ENCODE data around the gene KAT5.
"Not testable (repeated sequence)": the region's sequence is repeated elsewhere in the genome, so short reads cannot be mapped to it uniquely, and the experiment has no call there.

KAT5 gene

DNA sequence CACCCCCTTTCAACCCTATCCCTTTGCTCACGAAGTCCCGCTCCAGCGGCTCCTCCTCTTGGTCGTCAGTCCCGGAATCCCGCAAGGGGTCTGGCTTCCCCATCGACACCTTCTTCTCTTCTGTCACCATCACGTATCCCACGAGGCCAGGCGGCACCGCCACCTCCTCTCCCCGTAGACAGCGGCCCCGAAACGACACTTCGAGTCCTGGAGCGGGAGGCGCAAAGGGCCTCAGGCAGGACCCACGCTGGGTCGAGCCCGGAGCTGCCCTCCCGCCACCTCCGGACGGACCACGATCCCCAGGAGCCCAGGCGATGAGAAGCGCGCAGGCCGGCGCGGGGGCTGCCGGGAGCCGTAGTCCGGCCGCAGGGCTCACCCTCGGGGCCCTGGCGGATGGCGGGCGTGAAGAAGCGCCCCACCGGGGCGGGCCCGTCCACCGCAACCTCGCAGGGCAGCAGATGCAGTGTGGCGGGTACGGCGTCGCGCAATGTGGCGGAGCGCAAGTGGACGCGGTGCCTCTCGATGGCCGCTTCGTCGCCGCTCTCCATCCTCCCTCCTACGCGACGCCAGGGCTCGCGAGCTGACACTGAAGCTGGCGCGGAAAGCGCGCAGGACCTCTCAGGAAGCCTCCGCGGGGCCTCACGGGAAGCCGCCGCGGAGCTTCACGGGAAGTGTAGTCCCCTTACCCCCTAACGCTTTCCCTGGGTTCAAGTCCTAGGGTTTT lies 8.3 kb downstream of the KAT5 start, which contains the start of gene RNASEH2C:
Gene RNASEH2C (minus strand): TSS at position 588 of the 724 bp plus-strand sequence. CDS start 40 bp downstream, at position 548.
- Histone ChIP-seq H3K9me3 (ENCODE audit: control insufficient read depth in 2 of 2, low read length in 2 of 2) (no peaks in the 10 kb centered on the region), H3K27ac (ENCODE audit: low read length) (peak within 1 kb of the TSS; percentile 66), H3K36me3 (ENCODE audit: control insufficient read depth in 2 of 2, insufficient read depth in 2 of 2, low read length in 2 of 2) (peaks cover 29 to 36% of the 10 kb centered on the region in 2 donors), H3K4me1 (ENCODE audit: control insufficient read depth, insufficient read depth, low read length) (peaks cover 24% of the 10 kb centered on the region), H3K27me3 (ENCODE audit: control insufficient read depth in 1 of 2, insufficient read depth in 2 of 2, low read length in 2 of 2) (no peaks in the 10 kb centered on the region), H3K4me3 (ENCODE audit: low read length in 2 of 2) (peak within 1 kb of the TSS; percentile 81 to 94), H3K9ac (ENCODE audit: low read length in 2 of 2) (peak within 1 kb of the TSS; percentile 76 to 84)

DNA sequence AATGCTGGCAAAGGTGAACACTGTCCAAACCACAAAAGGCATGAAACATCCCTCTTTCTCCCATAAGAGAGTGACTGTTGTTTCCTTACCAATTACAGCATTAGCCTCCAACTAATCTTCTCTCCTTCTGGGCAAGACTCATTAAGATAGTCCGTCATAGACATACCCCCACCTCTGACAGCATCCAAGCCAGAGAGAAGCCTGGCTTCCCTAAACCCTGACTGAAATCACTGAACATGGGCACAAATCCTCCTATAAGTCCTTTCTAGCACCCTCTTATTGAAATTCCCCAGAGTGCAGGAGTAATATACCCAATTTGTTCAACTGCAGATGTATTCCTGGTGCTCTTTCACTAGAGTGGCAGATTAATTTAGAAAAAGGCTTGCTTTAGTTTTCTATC lies 10.2 kb downstream of the KAT5 start:
- Histone ChIP-seq H3K9me3 (ENCODE audit: control insufficient read depth in 2 of 2, low read length in 2 of 2) (no peaks in the 10 kb centered on the region), H3K4me1 (ENCODE audit: control insufficient read depth, insufficient read depth, low read length) (peaks cover 24% of the 10 kb centered on the region), H3K27ac (ENCODE audit: low read length) (no peak overlapping the region), H3K36me3 (ENCODE audit: control insufficient read depth in 2 of 2, insufficient read depth in 2 of 2, low read length in 2 of 2) (peaks cover 16 to 20% of the 10 kb centered on the region in 2 donors), H3K27me3 (ENCODE audit: control insufficient read depth in 1 of 2, insufficient read depth in 2 of 2, low read length in 2 of 2) (peaks cover 0 to 2% of the 10 kb centered on the region in 2 donors), H3K4me3 (ENCODE audit: low read length in 2 of 2) (no peak overlapping the region), H3K9ac (ENCODE audit: low read length in 2 of 2) (no peak overlapping the region)

DNA sequence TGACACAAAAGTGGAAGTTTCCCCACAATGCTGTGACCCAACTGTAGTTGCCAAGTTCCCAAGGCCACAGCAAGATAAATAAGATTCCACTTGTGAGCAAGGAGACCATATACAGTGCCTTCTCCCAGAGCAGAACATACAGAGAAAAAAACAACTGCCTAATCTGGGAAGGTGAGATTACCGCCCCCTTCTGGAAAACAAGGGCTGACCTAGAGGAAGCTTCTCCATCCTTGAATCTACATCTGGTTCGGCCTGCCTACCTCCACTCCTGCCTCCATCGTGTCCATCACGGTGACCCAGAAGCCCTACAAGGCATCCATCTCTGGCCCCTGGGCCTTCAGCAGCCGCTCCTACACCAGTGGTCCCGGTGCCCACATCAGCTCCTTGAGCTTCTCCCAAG lies 14.6 kb downstream of the KAT5 start:
- Histone ChIP-seq H3K36me3 (ENCODE audit: control insufficient read depth in 2 of 2, insufficient read depth in 2 of 2, low read length in 2 of 2) (no peaks in the 10 kb centered on the region), H3K9me3 (ENCODE audit: control insufficient read depth in 2 of 2, low read length in 2 of 2) (peaks cover 0 to 1% of the 10 kb centered on the region in 2 donors), H3K27ac (ENCODE audit: low read length) (no peak overlapping the region), H3K4me1 (ENCODE audit: control insufficient read depth, insufficient read depth, low read length) (no peaks in the 10 kb centered on the region), H3K4me3 (ENCODE audit: low read length in 2 of 2) (no peak overlapping the region), H3K27me3 (ENCODE audit: control insufficient read depth in 1 of 2, insufficient read depth in 2 of 2, low read length in 2 of 2) (peaks cover 0 to 2% of the 10 kb centered on the region in 2 donors), H3K9ac (ENCODE audit: low read length in 2 of 2) (no peak overlapping the region)

DNA sequence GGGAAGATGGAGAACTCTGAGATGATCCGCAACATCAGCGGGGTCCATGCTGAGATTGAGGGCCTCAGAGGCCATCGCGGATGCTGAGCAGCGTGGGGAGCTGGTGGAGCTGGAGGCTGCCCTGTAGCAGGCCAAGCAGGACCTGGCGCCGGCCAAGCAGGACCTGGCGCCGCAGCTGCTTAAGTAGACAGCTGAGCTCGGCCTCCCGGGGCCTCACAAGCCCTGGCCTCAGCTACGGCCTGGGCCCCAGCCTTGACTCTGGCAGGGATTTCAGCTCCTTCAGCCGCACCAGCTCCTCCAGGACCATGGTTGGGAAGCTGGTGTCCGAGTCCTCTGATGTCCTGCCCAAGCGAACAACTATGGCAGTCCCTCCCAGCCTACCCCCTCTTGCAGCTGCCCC lies 15.8 kb downstream of the KAT5 start:
- Histone ChIP-seq H3K9ac (ENCODE audit: low read length in 2 of 2) (no peak overlapping the region), H3K4me1 (ENCODE audit: control insufficient read depth, insufficient read depth, low read length) (no peaks in the 10 kb centered on the region), H3K27me3 (ENCODE audit: control insufficient read depth in 1 of 2, insufficient read depth in 2 of 2, low read length in 2 of 2) (peaks cover 0 to 2% of the 10 kb centered on the region in 2 donors), H3K27ac (ENCODE audit: low read length) (no peak overlapping the region), H3K9me3 (ENCODE audit: control insufficient read depth in 2 of 2, low read length in 2 of 2) (peaks cover 0 to 5% of the 10 kb centered on the region in 2 donors), H3K36me3 (ENCODE audit: control insufficient read depth in 2 of 2, insufficient read depth in 2 of 2, low read length in 2 of 2) (no peaks in the 10 kb centered on the region), H3K4me3 (ENCODE audit: low read length in 2 of 2) (no peak overlapping the region)

DNA sequence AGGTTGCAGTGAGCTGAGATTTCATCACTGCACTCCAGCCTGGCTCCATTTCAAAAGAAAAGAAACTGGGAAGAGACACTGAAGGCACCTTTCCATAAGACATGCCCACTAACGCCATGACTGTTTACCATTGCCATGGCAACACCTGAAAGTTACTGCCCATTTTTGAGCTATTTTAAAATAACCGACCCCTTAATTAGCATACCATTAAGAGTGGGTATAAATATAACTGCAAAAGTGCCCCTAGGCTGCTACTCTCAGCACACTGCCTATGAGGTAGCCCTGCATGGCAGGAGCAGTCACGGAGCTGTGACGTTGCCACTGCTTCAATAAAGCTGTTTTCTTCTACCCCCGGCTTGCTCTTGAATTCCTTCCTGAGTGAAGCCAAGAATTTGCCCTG lies 18.4 kb downstream of the KAT5 start:
- Histone ChIP-seq H3K9me3 (ENCODE audit: control insufficient read depth in 2 of 2, low read length in 2 of 2) (peaks cover 0 to 5% of the 10 kb centered on the region in 2 donors), H3K9ac (ENCODE audit: low read length in 2 of 2) (no peak overlapping the region), H3K4me1 (ENCODE audit: control insufficient read depth, insufficient read depth, low read length) (no peaks in the 10 kb centered on the region), H3K36me3 (ENCODE audit: control insufficient read depth in 2 of 2, insufficient read depth in 2 of 2, low read length in 2 of 2) (no peaks in the 10 kb centered on the region), H3K4me3 (ENCODE audit: low read length in 2 of 2) (no peak overlapping the region), H3K27ac (ENCODE audit: low read length) (no peak overlapping the region), H3K27me3 (ENCODE audit: control insufficient read depth in 1 of 2, insufficient read depth in 2 of 2, low read length in 2 of 2) (peaks cover 0 to 2% of the 10 kb centered on the region in 2 donors)

DNA sequence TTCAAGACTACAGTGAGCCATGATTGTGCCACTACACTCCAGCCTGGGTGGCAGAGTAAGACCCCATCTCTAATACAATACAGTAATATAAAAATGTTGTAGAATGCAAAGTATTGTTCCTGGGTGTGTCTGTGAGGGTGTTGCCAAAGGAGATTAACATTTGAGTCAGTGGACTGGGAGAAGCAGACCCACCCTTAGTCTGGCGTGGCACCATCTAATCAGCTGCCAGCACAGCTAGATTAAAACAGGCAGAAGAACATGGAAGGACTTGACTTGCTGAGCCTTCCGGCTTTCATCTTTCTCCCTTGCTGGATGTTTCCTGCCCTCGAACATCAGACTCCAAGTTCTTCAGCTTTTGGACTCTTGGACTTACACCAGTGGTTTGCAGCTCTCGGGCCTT lies 23.1 kb downstream of the KAT5 start:
- not testable (repeated sequence) for H3K27ac ChIP-seq (ENCODE audit: low read length); H3K27me3 ChIP-seq (ENCODE audit: control insufficient read depth in 1 of 2, insufficient read depth in 2 of 2, low read length in 2 of 2); H3K4me3 ChIP-seq (ENCODE audit: low read length in 2 of 2); H3K9ac ChIP-seq (ENCODE audit: low read length in 2 of 2); H3K9me3 ChIP-seq (ENCODE audit: control insufficient read depth in 2 of 2, low read length in 2 of 2); H3K36me3 ChIP-seq (ENCODE audit: control insufficient read depth in 2 of 2, insufficient read depth in 2 of 2, low read length in 2 of 2); H3K4me1 ChIP-seq (ENCODE audit: control insufficient read depth, insufficient read depth, low read length)

DNA sequence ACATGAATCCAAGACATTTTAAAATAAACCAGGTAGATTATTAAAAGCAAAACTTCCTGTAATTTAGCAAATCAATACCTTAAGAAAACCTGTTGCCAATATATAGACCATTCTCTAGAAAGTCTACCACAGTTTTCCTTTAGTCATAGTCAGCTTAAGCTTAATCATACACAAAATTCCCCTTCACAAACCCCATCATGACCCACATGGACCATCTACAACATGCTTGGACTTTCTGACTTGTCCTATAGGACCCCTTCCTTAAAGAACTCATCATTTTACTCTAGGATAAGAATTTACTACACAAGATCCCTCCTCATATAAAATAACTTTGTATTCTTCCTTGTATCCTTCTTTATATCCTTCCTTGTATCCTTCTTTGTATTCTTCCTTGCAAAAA lies 24.8 kb downstream of the KAT5 start:
- Histone ChIP-seq H3K36me3 (ENCODE audit: control insufficient read depth in 2 of 2, insufficient read depth in 2 of 2, low read length in 2 of 2) (no peaks in the 10 kb centered on the region), H3K27ac (ENCODE audit: low read length) (no peak overlapping the region), H3K4me1 (ENCODE audit: control insufficient read depth, insufficient read depth, low read length) (no peaks in the 10 kb centered on the region), H3K27me3 (ENCODE audit: control insufficient read depth in 1 of 2, insufficient read depth in 2 of 2, low read length in 2 of 2) (peaks cover 0 to 11% of the 10 kb centered on the region in 2 donors), H3K4me3 (ENCODE audit: low read length in 2 of 2) (no peak overlapping the region), H3K9me3 (ENCODE audit: control insufficient read depth in 2 of 2, low read length in 2 of 2) (peaks cover 0 to 2% of the 10 kb centered on the region in 2 donors), H3K9ac (ENCODE audit: low read length in 2 of 2) (no peak overlapping the region)

DNA sequence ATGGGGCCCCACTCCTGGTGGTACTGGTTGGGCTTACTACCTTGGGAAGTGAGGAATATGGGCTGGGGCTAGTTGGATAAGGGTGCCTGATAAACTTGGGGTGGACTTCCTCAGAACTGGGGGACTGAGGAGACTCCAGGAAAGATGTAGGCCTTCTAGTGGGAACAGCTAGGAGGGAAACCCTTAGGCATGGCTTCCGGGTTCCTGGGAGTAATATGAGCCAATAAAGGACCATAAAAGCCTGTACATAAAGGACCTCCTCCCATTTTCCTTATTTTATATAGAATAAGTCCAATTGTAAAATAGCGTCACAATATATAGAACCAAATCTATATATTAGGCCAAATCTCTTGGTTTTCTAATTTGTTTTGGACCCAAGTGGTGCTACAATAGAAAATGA lies 27.0 kb downstream of the KAT5 start:
- H3K9me3 ChIP-seq (ENCODE audit: control insufficient read depth in 2 of 2, low read length in 2 of 2) = no peaks in the 10 kb centered on the region
- H3K27ac ChIP-seq (ENCODE audit: low read length) = no peak overlapping the region
- H3K36me3 ChIP-seq (ENCODE audit: control insufficient read depth in 2 of 2, insufficient read depth in 2 of 2, low read length in 2 of 2) = no peaks in the 10 kb centered on the region
- H3K27me3 ChIP-seq (ENCODE audit: control insufficient read depth in 1 of 2, insufficient read depth in 2 of 2, low read length in 2 of 2) = peaks cover 0 to 11% of the 10 kb centered on the region in 2 donors
- H3K4me3 ChIP-seq (ENCODE audit: low read length in 2 of 2) = no peak overlapping the region
- H3K4me1 ChIP-seq (ENCODE audit: control insufficient read depth, insufficient read depth, low read length) = no peaks in the 10 kb centered on the region
- H3K9ac ChIP-seq (ENCODE audit: low read length in 2 of 2) = no peak overlapping the region

DNA sequence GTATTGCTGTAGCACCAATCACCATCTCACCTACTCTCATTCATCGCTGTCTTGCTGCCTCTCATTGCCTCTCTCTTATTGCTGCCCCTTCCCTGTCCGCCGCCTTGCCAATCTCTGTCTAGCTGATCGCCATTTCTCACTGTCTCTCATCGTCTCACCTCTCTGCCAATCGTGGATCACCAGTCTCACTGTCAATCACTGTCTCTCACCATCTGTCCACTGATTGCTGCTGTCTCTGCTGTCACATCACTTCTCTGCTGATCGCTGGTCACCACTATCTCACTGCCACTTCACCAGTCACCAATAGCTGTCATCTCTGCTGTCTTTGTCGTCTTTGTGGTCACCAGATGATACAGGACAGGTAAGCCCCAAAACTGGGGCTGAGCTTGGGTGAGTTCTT lies 29.1 kb downstream of the KAT5 start:
- Histone ChIP-seq H3K9me3 (ENCODE audit: control insufficient read depth in 2 of 2, low read length in 2 of 2) (no peaks in the 10 kb centered on the region), H3K4me3 (ENCODE audit: low read length in 2 of 2) (no peak overlapping the region), H3K4me1 (ENCODE audit: control insufficient read depth, insufficient read depth, low read length) (no peaks in the 10 kb centered on the region), H3K36me3 (ENCODE audit: control insufficient read depth in 2 of 2, insufficient read depth in 2 of 2, low read length in 2 of 2) (no peaks in the 10 kb centered on the region), H3K27ac (ENCODE audit: low read length) (no peak overlapping the region), H3K9ac (ENCODE audit: low read length in 2 of 2) (no peak overlapping the region), H3K27me3 (ENCODE audit: control insufficient read depth in 1 of 2, insufficient read depth in 2 of 2, low read length in 2 of 2) (peaks cover 0 to 11% of the 10 kb centered on the region in 2 donors)

DNA sequence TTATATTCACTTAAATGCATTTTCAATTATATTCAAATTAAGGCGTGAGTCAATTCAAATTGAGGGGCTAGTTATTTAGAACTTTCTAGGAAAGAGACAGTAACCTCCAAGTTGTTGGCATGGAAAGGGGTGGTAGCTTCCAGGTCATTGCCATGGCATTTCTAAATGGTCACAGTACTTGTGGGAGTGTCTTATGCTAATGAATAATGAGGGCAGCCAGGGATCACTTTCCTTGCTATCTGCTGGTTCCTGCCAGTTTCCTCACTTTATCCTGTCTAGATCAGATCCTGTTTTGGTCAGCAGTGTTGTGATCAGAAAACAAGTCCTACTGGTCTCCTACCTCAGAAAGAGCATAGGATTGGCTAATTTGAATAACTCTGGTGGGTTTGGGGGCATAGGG lies 30.3 kb downstream of the KAT5 start:
- no peak overlapping the region for H3K27ac ChIP-seq (ENCODE audit: low read length)
- peaks cover 0 to 11% of the 10 kb centered on the region in 2 donors for H3K27me3 ChIP-seq (ENCODE audit: control insufficient read depth in 1 of 2, insufficient read depth in 2 of 2, low read length in 2 of 2)
- H3K4me3 ChIP-seq (ENCODE audit: low read length in 2 of 2) = no peak overlapping the region
- H3K9ac ChIP-seq (ENCODE audit: low read length in 2 of 2) = no peak overlapping the region
- no peaks in the 10 kb centered on the region for H3K4me1 ChIP-seq (ENCODE audit: control insufficient read depth, insufficient read depth, low read length)
- no peaks in the 10 kb centered on the region for H3K9me3 ChIP-seq (ENCODE audit: control insufficient read depth in 2 of 2, low read length in 2 of 2)
- H3K36me3 ChIP-seq (ENCODE audit: control insufficient read depth in 2 of 2, insufficient read depth in 2 of 2, low read length in 2 of 2) = no peaks in the 10 kb centered on the region

DNA sequence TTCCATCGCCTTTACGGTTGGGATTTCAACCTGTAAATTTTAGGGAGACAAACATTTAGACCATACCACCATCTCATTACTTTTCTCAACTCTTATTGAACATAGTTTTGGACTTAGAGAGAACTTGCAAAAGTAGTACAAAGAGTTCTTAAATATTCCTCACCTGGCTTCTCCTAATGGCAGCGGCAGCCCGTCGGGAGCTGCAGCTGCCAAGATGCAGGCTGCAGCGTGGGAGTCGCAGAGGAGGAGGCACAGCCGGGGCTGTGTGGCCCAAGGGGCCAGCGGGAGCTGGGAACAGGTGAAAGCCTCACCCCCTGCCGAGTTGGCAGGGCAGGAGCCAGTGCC lies 31.6 kb downstream of the KAT5 start:
- H3K4me3 ChIP-seq (ENCODE audit: low read length in 2 of 2) = no peak overlapping the region
- H3K4me1 ChIP-seq (ENCODE audit: control insufficient read depth, insufficient read depth, low read length) = no peaks in the 10 kb centered on the region
- peaks cover 0 to 8% of the 10 kb centered on the region in 2 donors for H3K27me3 ChIP-seq (ENCODE audit: control insufficient read depth in 1 of 2, insufficient read depth in 2 of 2, low read length in 2 of 2)
- peaks cover 0 to 2% of the 10 kb centered on the region in 2 donors for H3K9me3 ChIP-seq (ENCODE audit: control insufficient read depth in 2 of 2, low read length in 2 of 2)
- H3K36me3 ChIP-seq (ENCODE audit: control insufficient read depth in 2 of 2, insufficient read depth in 2 of 2, low read length in 2 of 2) = no peaks in the 10 kb centered on the region
- no peak overlapping the region for H3K27ac ChIP-seq (ENCODE audit: low read length)
- no peak overlapping the region for H3K9ac ChIP-seq (ENCODE audit: low read length in 2 of 2)
